Astrocyte of the spinal cord (primary cell): ENCODE measurements around the gene GDI2.
A peak's percentile ranks its signal among the peaks of the same experiment; 100 is the strongest.
"Not testable (repeated sequence)": the region's sequence is repeated elsewhere in the genome, so short reads cannot be mapped to it uniquely, and the experiment has no call there.

ENCODE experiments used
- DNase-seq: peaks from one replicate; pipeline ENCODE4 v3.0.0; 2011; ENCODE audit warnings: low read depth, low spot score
- H3K4me3 ChIP-seq: 2 replicates; pipeline ENCODE4 v1.5.1; 2011; ENCODE audit warnings: low read depth, mild to moderate bottlenecking, low read length, moderate library complexity
- CTCF ChIP-seq: IDR thresholded peaks from 2 replicates; pipeline ENCODE4 v1.5.1; 2012; ENCODE audit warnings: low read depth, mild to moderate bottlenecking, low read length, inconsistent platforms
- in situ Hi-C: cut with HindIII; loops from 2 replicates; pipeline ENCODE4 v1.10.0; 2017; ENCODE audit warnings: low sequenced_read_pairs

Gene GDI2

GRCh38 chr10:5854131-5854475, 40.9 kb upstream of the GDI2 start:
- no peak for TF ChIP-seq CTCF
- H3K4me3 ChIP-seq: no peak overlapping the region
- in situ Hi-C loops: no loop called here
- DNase-seq: no peak

GRCh38 chr10:5846667-5847066, 33.4 kb upstream of the GDI2 start:
- DNase-seq, H3K4me3 ChIP-seq, in situ Hi-C loops: not testable (repeated sequence)

- no peak for TF ChIP-seq CTCF
- in situ Hi-C loops: no loop called here
- H3K4me3 ChIP-seq: no peak overlapping the region
- no peak for DNase-seq
These were observed 31.3 kb upstream of the GDI2 start for GRCh38 chr10:5844345-5845055.

- TF ChIP-seq CTCF: no peak
- no peak for DNase-seq
- no peak overlapping the region for H3K4me3 ChIP-seq
- in situ Hi-C loops: no loop called here
These were observed 30.6 kb upstream of the GDI2 start for GRCh38 chr10:5843686-5844344.

- no peak overlapping the region for H3K4me3 ChIP-seq
- in situ Hi-C loops: no loop called here
- no peak for DNase-seq
- no peak for TF ChIP-seq CTCF
These were observed 28.7 kb upstream of the GDI2 start for GRCh38 chr10:5841965-5842364.

GRCh38 chr10:5840314-5841307, 27.4 kb upstream of the GDI2 start:
- no peak for TF ChIP-seq CTCF
- in situ Hi-C loops: no loop called here
- H3K4me3 ChIP-seq: no peak overlapping the region
- peak; percentile 43 for DNase-seq

- DNase-seq, in situ Hi-C loops, H3K4me3 ChIP-seq: not testable (repeated sequence)
These were observed 22.9 kb upstream of the GDI2 start for GRCh38 chr10:5836181-5836580.
